ENCODE data around the gene LRRC8C.

- no peak for TF ChIP-seq CTCF (conservative IDR thresholded peaks at IDR 0.05; ENCODE audit: low read depth in 2 of 2)
- TF ChIP-seq STAT1 (IDR thresholded peaks at IDR 0.05; ENCODE audit: unreplicated experiment), result no peak
- TF ChIP-seq EZH2 (IDR thresholded peaks at IDR 0.05; ENCODE audit: low read depth, unreplicated experiment), result no peak
- TF ChIP-seq POLR2AphosphoS5 (IDR thresholded peaks at IDR 0.05; ENCODE audit: low read depth), result no peak
- no peak for TF ChIP-seq JUNB (IDR thresholded peaks at IDR 0.05; ENCODE audit: unreplicated experiment)
- no peak for TF ChIP-seq ZNF331 (CRISPR knock-in tag; IDR thresholded peaks at IDR 0.05; ENCODE audit: low read depth)
- no peak for TF ChIP-seq EZH2phosphoT487 (IDR thresholded peaks at IDR 0.05; ENCODE audit: unreplicated experiment)
- no peak for TF ChIP-seq ZNF114 (CRISPR knock-in tag; IDR thresholded peaks at IDR 0.05)
- no peak for TF ChIP-seq CREB1 (CRISPR knock-in tag; IDR thresholded peaks at IDR 0.05; ENCODE audit: low read depth)
- no peak for TF ChIP-seq REST (IDR thresholded peaks at IDR 0.05; ENCODE audit: unreplicated experiment)
- no peak for TF ChIP-seq NANOG (IDR thresholded peaks at IDR 0.05; ENCODE audit: borderline replicate concordance)
- TF ChIP-seq ETS1 (IDR thresholded peaks at IDR 0.05), result no peak
- no peak for TF ChIP-seq ZNF462 (CRISPR knock-in tag; IDR thresholded peaks at IDR 0.05)
Measured at GRCh38 chr1:89755591-89755990, 122.7 kb downstream of the LRRC8C start.

Measured in GM23338 (cell line).